ENCODE data around the gene MBD3L5.
A peak's percentile ranks its signal among the peaks of the same experiment; 100 is the strongest.
"Not testable (repeated sequence)": the region's sequence is repeated elsewhere in the genome, so short reads cannot be mapped to it uniquely, and the experiment has no call there.

MBD3L5 gene

DNA sequence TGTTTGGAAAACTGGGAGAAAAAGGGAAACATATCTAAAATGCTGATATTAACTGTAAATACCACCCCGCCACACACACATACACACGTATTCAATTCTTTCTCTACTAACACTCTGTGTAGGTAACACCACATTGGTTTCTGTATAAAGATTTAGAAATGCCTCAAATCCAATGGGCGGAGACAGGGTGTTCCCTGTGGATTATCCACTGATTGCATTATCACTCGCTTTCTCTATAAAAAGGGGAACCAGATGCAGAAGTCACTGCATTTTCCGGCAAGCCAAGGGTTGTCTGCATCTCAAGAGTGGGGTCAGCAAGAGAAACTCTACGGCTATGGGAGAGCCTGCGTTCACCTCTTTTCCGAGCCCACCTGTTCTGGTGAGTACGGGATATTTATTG lies at the start of gene MBD3L5:
TSS of gene MBD3L5 (plus strand) at position 301 of the 400 bp plus-strand sequence. CDS start at position 335, 34 bp downstream.
- DNase-seq (ENCODE audit: low spot score): not testable (repeated sequence)

DNA sequence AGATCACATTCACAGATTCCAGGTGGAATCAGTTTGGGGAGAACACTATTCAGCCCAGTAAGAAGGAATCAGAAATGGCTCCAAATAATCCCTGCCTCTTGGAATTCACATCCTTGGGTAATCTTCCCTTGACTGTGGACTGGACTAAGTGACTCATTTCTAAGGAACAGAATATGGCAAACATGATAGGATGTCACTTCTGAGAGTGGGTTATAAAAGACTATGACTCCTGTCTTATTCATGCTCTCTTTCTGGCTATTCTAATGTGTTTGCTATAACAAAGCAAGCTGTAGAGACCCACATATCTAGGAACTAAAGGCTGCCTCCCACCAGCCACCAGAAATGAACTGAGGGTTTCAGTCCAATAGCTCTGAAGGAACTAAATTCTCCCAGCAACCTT lies 46.9 kb upstream of the MBD3L5 start:
- DNase-seq (ENCODE audit: low spot score): no peak

DNA sequence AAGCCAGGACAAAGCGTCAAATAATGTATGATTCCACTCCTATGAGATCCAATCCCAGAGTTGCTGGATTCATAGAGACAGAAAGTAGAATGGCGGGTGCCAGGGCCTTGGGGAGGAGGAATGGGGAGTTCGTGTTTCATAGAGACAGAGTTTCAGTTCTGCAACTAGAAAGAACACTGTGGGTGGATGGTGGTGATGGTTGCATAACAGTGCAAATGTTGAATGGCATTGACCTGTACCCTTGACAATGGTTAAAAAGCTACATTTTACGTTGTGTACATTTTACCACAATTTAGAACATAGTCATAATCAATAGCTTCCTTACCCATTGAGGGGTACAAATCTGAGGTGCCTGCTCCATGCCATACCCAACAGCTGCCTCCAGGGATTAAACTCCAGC lies 42.5 kb upstream of the MBD3L5 start:
- no peak for DNase-seq (ENCODE audit: low spot score)

GRCh38 chr19:6988257-6988656 lies 42.1 kb upstream of the MBD3L5 start:
- no peak for DNase-seq (ENCODE audit: low spot score)

DNA sequence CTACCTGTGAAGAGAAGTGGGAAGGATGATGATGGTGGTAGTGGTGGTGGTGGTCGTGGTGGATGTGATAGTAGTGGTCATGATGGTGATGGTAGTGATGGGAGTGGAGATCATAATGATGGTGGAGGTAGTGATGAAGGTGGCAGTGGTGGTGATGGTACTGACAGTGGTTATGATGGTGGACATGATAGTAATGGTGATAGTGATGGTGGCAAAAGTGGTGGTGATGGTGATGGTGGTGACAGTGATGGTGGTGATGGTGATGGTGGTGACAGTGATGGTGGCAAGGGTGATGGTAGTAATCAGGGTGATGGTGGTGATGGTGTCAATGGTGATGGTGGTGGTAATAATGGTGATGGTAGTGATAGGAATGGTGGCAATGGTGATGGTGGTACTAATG lies 35.3 kb upstream of the MBD3L5 start:
- no peak for DNase-seq (ENCODE audit: low spot score)

DNA sequence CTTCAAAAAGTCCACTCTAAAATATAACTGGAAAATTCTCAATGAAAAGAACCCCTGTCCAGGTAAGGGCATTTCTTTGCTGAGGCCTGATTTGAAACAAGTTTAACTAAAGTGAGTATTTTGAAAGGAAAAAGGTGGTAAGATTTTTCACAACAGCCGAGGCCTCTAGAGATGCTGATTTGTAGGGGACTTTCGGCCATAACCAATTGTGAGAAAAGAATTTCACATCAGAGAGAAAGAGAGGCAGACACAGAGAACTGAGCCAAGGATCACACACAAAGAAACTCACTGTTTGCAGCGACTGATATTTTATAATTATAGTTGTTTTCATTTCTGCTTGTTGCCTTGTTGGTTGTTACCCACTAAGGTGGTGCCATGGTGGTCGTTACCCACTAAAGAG lies 33.6 kb upstream of the MBD3L5 start:
- DNase-seq (ENCODE audit: low spot score): no peak

- no peak for DNase-seq (ENCODE audit: low spot score)
Measured at GRCh38 chr19:6997679-6998445, 32.5 kb upstream of the MBD3L5 start.

GRCh38 chr19:6999933-7000332 lies 30.4 kb upstream of the MBD3L5 start:
- DNase-seq (ENCODE audit: low spot score): no peak

DNA sequence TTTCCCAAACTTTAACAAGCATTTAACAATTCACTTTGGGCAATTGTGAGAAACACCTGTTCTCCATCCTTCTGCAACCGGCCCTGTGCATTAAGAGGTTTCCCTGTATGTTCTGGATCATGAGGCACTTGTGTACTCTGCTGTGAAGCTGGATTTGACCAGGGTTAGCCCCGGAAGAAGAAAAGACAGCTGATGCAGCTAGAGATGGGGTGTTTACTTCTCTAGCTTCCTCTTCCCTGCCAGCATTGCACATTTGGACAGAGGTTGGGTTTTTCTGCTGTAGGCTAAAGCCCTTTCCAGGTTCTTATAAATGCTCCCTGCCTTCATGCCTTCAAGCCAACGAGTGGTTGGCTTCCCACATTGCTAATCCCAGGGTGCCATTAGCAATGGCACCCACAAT lies 30.0 kb upstream of the MBD3L5 start:
- DNase-seq (ENCODE audit: low spot score): no peak

GRCh38 chr19:7000816-7001215 lies 29.6 kb upstream of the MBD3L5 start:
- no peak for DNase-seq (ENCODE audit: low spot score)

GRCh38 chr19:7004313-7004931 lies 26.0 kb upstream of the MBD3L5 start:
- peak; percentile 16 for DNase-seq (ENCODE audit: low spot score)

DNA sequence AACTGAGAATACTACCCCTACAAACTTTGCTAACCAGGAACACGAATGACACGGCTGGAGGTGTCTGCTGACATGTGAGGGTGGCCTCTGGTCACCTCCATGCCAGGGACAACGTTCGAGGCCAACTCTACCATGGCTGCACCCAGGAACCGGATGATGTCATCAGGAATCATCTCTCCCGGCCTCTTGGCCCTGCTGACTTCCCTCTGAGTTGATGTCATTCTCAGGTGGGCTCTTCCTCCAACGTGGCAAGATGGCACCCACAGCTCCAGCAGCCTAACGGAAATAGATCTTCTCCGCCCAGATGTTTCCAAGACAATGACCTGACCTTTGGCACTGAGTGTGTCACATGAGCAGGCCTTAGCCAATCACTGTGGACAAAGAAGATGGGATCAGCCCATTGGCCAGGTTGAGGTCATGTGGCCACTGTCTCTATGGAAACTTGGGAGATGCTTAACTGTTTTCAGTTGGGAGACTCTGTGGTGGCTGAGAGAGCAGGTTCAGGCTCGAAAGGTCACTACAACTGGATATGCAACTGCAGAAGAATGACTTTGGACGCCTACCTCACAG lies 24.2 kb upstream of the MBD3L5 start:
- no peak for DNase-seq (ENCODE audit: low spot score)

DNA sequence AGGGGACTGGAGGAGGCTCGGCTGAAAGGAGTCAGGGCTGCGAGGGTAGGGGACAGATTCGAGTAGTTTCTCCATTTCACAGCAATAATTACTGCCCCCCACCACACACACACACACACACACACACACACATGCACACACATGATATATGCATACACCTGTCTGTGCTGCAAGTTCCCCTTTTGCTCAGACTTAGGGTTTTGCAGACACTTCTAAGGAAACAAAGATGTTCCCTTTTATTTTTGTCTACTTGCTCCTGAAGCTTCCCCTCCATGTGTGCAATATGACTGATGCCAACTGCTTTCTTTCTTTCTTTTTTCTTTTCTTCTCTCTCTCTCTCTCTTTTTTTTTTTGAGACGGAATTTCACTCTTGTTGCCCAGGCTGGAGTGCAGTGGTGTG lies 22.5 kb upstream of the MBD3L5 start:
- no peak for DNase-seq (ENCODE audit: low spot score)

GRCh38 chr19:7010722-7011593 lies 19.4 kb upstream of the MBD3L5 start:
- DNase-seq (ENCODE audit: low spot score): no peak

GRCh38 chr19:7013678-7014077 lies 16.7 kb upstream of the MBD3L5 start:
- no peak for DNase-seq (ENCODE audit: low spot score)

- no peak for DNase-seq (ENCODE audit: low spot score)
Measured at GRCh38 chr19:7018828-7019227, 11.6 kb upstream of the MBD3L5 start.

DNA sequence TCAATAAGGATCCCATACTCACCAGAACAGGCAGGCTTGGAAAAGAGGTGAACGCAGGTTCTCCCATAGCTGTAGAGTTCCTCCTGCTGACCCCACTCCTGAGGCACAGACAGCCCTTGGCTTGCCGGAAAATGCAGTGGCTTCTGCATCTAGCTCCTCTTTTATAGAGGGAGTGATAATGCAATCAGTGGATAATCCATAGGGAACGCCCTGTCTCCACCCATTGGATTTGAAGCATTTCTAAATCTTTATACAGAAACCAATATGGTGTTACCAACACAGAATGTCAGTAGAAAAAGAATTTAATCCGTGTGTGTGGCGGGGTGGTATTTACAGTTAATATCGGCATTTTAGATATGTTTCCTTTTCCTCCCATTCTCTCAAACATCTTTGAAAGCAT lies 9.0 kb upstream of the MBD3L5 start, which contains the start of gene MBD3L2B:
TSS of gene MBD3L2B (minus strand) at position 101 of the 400 bp plus-strand sequence. CDS start at position 67, 34 bp downstream.
- not testable (repeated sequence) for DNase-seq (ENCODE audit: low spot score)

DNA sequence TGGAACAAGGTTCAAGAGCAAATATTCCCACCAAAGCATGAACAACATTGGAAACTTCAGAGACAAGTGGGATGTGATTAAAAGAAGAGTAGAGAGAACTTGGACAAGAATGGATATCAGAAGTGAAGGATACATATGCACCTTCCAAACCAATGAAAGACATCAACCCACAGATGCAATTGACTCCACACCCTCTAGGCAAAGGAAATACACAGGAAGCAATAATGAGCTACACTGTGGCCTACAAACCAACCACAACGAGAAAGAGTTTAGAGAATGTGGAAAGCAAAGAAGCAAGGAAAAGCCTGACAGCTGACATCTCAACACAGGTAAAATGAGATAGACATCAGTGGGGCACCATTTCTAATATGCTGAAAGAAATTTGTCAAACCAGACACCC lies 1.6 kb upstream of the MBD3L5 start:
- DNase-seq (ENCODE audit: low spot score): not testable (repeated sequence)

DNA sequence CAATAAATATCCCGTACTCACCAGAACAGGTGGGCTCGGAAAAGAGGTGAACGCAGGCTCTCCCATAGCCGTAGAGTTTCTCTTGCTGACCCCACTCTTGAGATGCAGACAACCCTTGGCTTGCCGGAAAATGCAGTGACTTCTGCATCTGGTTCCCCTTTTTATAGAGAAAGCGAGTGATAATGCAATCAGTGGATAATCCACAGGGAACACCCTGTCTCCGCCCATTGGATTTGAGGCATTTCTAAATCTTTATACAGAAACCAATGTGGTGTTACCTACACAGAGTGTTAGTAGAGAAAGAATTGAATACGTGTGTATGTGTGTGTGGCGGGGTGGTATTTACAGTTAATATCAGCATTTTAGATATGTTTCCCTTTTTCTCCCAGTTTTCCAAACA lies 9.7 kb downstream of the MBD3L5 start, which contains the start of gene MBD3L4:
TSS of gene MBD3L4 (minus strand) at position 101 of the 400 bp plus-strand sequence. CDS start at position 66, 35 bp downstream.
- DNase-seq (ENCODE audit: low spot score): not testable (repeated sequence)

DNA sequence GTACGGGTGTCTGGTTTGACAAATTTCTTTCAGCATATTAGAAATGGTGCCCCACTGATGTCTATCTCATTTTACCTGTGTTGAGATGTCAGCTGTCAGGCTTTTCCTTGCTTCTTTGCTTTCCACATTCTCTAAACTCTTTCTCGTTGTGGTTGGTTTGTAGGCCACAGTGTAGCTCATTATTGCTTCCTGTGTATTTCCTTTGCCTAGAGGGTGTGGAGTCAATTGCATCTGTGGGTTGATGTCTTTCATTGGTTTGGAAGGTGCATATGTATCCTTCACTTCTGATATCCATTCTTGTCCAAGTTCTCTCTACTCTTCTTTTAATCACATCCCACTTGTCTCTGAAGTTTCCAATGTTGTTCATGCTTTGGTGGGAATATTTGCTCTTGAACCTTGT lies 11.2 kb downstream of the MBD3L5 start:
- DNase-seq (ENCODE audit: low spot score): not testable (repeated sequence)

DNA sequence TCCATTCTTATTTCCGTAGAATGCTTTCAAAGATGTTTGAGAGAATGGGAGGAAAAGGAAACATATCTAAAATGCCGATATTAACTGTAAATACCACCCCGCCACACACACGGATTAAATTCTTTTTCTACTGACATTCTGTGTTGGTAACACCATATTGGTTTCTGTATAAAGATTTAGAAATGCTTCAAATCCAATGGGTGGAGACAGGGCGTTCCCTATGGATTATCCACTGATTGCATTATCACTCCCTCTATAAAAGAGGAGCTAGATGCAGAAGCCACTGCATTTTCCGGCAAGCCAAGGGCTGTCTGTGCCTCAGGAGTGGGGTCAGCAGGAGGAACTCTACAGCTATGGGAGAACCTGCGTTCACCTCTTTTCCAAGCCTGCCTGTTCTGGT lies 18.6 kb downstream of the MBD3L5 start, which contains the start of gene MBD3L2:
TSS of gene MBD3L2 (plus strand) at position 301 of the 400 bp plus-strand sequence. CDS start at position 354, 53 bp downstream.
- DNase-seq (ENCODE audit: low spot score): not testable (repeated sequence)

- not testable (repeated sequence) for DNase-seq (ENCODE audit: low spot score)
Measured at GRCh38 chr19:7051421-7051820, 21.0 kb downstream of the MBD3L5 start.

Data from kidney capillary endothelial cell (primary cell).